GM19468 (cell line): Measurements from ENCODE around the gene NEBL.

Source experiments
- ATAC-seq: cut with Tn5 transposase; IDR thresholded peaks from one replicate; pipeline ENCODE4 v1.9.1; 2021; ENCODE audit warnings: mild to moderate bottlenecking, moderate library complexity, moderate number of reproducible peaks; ENCODE audit not compliant: unreplicated experiment; ENCODE audit errors: extremely low read depth

Gene NEBL

DNA sequence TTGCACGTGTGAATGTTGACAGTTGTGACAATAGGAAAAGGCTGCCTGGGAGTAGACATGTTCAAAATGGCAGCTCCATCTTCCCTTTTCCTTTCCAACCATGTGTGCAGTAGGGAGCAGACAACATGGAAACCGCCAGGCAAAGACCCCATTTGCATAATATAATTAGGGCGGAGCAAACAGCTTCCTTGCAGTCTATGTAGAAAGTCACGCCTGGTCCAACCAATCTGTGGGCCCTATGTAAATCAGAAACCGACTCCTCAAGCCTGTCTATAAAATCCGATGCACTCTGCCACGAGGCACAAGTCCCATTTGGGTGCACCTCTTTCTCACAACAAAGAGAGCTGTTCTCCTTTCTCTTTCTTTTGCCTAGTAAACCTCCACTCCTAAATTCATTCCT, 19.6 kb downstream of the NEBL start:
- no peak for ATAC-seq

DNA sequence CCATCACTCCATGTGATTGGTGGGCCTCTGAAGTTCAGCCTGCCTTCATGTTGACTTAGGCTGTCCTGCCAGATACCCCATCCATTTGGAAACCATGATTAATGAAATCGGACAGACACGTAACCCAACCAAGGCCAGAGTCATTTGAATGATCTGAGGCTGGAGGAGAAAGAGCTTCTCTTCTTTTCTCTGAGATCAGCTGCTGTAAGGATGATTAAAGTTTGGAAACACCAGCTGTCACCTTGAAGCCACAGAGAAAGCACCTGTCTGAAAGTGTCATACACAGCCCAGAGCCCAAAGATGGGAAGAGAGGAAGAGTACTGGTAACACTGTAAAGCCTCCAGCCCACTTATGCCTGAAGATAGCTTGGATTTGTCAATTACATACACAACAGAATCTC, 22.9 kb downstream of the NEBL start:
- no peak for ATAC-seq

- no peak for ATAC-seq
Observed at GRCh38 chr10:20871970-20872369, 25.1 kb downstream of the NEBL start.

DNA sequence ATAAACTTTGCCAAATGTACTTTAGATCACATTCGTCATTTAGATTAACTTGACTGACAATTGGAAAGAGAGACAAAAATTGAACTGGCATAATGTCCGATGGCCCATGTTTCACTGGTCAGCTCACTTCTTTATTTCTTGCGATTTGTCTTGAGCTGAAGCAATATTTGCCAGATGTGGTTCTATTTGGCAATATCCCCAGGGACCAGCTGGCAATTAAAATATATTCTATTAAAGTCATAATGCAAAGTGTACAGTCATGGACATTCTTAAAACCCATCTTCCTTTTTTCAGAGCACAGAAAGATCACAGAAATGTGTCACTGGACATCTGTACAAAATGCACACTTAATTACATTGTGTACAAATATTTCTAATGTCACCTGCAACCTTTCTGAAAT, 26.3 kb downstream of the NEBL start:
- ATAC-seq: no peak

GRCh38 chr10:20863008-20863407, 34.1 kb downstream of the NEBL start:
- ATAC-seq: no peak

DNA sequence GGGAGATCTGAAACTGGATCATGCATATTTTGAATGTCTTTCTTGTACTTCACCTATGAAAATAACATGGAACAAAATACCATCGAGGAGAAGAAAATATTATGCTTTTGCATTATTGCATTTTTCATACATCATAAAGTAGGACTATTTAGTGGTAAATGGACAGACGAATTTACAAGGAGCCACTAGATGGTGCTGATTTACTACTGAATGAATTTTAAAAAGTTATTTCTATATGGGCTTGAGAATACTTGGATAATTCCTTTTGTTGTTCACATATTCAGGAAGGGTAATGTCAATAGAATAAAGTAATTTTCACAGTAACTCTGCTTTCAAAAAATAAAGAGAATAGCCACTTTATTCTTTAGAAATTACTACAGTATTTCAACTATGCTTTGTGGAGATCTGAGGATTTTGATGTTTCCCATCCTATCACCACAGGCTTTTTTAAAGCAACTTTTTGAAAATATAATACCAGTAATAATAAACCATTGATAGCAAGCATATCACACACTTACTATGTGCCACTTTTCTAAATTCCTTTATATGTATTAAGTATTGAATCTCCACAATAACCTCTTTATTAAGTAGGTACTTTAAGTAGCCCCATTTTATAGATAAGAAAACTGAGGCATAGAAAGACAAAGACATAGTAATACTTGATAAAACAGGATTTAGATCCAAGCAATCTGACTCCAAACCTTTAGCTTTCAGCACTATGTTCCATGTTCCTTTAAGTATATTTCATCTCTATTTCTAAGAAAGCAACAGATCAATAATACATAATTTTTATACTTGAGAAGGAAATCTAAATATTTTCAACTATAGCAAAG, 38.6 kb downstream of the NEBL start:
- ATAC-seq: no peak

- ATAC-seq: no peak
Observed at GRCh38 chr10:20856484-20856883, 40.6 kb downstream of the NEBL start.

DNA sequence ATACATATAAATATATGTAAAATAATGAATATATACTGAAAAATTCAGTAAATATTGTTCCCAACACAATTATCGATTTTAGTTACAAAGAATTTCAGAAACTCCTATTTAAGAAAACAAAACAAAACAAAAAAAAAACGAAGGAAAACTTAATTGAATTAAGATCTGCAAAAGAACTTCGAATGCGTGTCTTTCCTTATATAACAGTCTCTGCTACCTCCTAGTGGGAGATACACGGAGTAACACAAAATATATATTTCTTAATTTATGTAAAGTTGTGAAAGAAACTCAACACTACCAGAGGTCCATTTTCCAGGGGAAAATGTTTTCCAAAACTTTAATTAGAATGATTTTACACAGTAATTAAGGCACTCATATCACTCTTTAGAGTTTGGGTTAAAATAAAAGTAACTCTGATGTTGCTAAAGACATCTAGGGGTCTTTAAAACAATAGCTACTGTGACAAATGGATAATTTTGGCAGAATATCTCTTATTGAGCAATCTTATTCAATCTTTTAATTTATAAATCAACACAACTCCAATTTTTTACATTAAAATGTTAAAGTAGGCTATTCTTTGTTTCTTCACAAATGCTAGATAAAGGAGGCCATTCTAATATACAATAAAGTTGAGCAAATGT, 41.6 kb downstream of the NEBL start:
- no peak for ATAC-seq

DNA sequence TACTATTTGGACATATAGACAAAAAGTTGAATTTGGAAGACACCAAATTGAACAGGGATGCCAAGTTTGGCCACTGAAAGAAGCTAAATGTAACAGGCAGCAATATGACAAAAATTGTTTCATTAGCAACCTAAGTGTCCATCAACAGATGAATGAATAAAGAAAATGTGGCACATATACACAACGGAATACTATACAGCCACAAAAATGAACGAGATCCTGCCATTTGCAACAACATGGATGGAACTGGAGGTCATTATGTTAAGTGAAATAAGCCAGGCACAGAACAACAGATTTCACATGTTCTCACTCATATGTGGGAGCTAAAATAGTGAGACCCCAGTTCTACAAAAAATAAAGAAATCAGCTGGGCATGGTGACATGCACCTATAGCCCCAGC, 43.8 kb downstream of the NEBL start:
- ATAC-seq: no peak

DNA sequence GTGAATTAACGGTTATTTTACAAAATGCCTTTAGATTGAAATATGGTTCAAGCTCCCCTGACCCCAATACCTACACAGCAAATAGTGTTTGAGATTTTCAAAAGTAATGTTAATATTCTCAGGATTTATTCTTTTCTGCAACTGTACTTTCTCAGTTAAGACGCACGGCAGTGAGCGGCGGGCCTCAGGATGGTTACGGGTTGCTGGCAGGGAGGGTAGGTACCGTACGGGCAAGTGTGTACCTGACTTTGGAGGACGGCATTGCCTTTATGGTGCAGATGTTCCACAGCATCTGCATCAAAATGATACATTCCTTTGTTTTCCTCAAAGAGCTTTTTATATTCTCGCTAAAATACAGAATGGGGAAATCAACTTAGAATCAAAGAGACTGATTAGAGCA, 44.8 kb downstream of the NEBL start:
- no peak for ATAC-seq

- no peak for ATAC-seq
Observed at GRCh38 chr10:20847512-20847911, 49.6 kb downstream of the NEBL start.

GRCh38 chr10:20846263-20846662, 50.8 kb downstream of the NEBL start:
- no peak for ATAC-seq

DNA sequence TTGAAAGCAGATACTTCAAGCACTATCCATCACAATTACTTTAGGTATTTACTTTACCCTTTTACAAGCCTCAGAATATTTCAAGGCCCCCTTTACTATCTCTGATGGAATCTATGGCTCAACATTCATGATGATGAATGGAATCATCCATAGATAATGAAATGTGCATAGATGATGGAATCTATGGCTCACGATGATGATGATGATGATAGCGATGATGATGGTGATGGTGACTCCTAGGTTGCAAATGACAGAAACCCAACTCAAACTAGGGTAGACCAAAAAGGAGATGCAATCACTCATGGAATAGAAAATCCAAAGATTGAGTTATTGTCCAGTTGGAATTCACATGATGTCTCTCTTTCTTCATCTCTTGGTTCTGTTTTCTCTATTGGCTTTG, 55.7 kb downstream of the NEBL start:
- no peak for ATAC-seq

DNA sequence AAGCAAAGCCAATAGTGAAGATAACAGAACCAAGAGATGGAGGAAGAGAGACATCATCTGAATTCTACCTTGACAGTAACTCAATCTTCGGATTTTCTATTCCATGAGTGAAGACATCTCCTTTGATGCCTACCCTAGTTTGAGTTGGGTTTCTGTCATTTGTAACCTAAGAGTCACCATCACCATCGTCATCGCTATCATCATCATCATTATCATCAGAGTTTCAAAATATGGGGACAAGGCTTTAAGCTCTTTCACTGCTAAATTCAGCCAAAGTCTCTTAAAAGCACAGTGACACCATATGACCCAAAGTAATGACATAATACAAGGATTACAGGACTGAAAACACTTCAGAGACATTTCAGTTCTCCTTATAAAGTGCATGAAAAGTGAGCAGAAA, 57.2 kb downstream of the NEBL start:
- ATAC-seq: no peak

- ATAC-seq: no peak
Observed at GRCh38 chr10:20839141-20839540, 58.0 kb downstream of the NEBL start.

DNA sequence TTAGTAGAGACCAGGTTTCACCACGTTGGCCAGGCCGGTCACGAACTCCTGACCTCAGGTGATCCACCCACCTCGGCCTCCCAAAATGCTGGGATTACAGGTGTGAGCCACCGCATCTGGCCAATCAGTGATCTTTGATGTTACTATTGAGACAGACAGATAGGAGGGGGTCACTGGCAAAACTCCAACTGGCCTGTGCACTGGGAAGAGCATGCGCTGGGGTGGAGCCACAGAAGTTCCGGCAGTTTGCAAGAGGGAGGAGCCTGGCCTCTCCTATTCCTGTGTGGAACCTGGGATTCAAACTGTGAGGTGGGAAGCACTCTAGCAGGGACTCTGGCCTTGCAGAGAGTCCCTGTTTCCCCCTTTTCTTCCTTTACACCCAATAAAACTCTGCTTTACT, 60.7 kb downstream of the NEBL start:
- no peak for ATAC-seq

- ATAC-seq: no peak
Observed at GRCh38 chr10:20835335-20835734, 61.8 kb downstream of the NEBL start.

DNA sequence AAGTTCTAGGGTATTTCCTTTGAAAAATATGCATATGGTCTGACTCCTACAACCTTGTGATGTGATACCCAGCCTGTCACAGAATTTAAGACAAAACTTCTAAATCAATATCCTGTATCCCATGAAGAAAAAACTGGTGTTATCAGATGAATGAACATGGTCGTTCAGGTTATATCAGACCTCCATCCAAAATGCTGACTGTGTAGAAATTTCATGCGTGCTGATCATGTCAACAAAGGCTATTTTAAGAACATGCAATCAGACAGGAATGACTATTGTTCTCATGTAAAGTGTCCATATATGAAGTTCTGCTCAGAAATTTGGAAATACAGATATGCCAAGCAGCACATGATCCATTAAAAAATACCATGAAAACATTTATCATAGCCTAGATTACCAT, 62.3 kb downstream of the NEBL start:
- no peak for ATAC-seq

DNA sequence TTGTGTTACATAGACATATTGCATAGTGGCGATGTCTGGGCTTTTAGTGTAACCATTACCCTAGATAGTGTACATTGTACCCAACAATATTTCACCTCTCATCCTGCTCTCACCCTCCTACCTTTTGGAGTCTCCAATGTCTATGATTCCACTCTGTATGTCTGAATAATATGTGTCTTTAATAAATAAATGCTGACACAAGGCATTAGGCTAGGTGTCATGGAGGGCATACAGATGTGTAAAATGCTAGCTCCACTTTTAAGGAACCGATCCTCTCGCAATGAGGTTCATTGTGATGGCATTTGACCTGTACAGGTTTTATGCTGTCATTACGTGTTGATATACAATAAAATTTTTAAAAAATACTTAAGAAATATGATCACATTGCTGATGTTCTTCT, 74.3 kb downstream of the NEBL start:
- ATAC-seq: no peak

- no peak for ATAC-seq
Observed at GRCh38 chr10:20817646-20818045, 79.5 kb downstream of the NEBL start.

DNA sequence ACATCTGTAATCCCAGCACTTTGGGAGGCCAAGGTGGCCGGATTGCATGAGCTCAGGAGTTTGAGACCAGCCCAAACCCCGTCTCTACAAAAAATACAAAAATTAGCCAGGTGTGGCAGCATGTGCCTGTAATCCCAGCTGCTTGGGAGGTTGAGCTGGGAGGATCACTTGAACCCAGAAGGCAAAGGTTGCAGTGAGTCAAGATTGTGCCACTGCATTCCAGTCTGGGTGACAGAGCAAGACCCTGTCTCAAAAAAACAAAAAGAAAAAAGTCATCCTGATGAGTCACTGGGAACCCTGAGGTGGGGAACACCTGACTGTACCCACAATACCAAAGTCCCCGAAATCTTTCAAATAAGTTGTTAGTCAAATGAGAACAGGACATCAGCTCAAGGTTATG, 80.0 kb downstream of the NEBL start:
- no peak for ATAC-seq

- ATAC-seq: no peak
Observed at GRCh38 chr10:20814116-20814515, 83.0 kb downstream of the NEBL start.
